Stimulated activated CD4-positive, alpha-beta T cell treated with anti-CD3 and anti-CD28 coated beads, Interleukin-4, amount 100 ng/mL, for 48 hours (primary cell): ENCODE data around the gene SH2D3C.

Experiments
- DNase-seq, 2 donors: peaks; one replicate each; pipeline ENCODE4 v3.0.0-alpha.2; 2020; ENCODE audit warnings: low read depth in 2 of 2

Gene SH2D3C

GRCh38 chr9:127778280-127779135 lies at the start of gene SH2D3C:
Gene SH2D3C (minus strand): TSS chr9:127778666. CDS start chr9:127778627, 39 bp downstream.
- no peak for DNase-seq

- no peak for DNase-seq
Measured at GRCh38 chr9:127826253-127826913, 47.9 kb upstream of the SH2D3C start.

GRCh38 chr9:127825319-127826051 lies 47.0 kb upstream of the SH2D3C start:
- DNase-seq: no peak

- no peak for DNase-seq
Measured at GRCh38 chr9:127822108-127822507, 43.6 kb upstream of the SH2D3C start.

GRCh38 chr9:127818574-127818973 lies 40.1 kb upstream of the SH2D3C start:
- DNase-seq: no peak

GRCh38 chr9:127817881-127818434 lies 39.5 kb upstream of the SH2D3C start:
- DNase-seq: no peak

GRCh38 chr9:127816728-127817127 lies 38.3 kb upstream of the SH2D3C start:
- no peak for DNase-seq

GRCh38 chr9:127816362-127816725 lies 37.9 kb upstream of the SH2D3C start:
- DNase-seq: no peak

- no peak for DNase-seq
Measured at GRCh38 chr9:127815512-127816361, 37.3 kb upstream of the SH2D3C start.

- no peak for DNase-seq
Measured at GRCh38 chr9:127814619-127815511, 36.4 kb upstream of the SH2D3C start.

- DNase-seq: no peak
Measured at GRCh38 chr9:127813686-127814226, 35.3 kb upstream of the SH2D3C start.

- no peak for DNase-seq
Measured at GRCh38 chr9:127812936-127813675, 34.6 kb upstream of the SH2D3C start.

- DNase-seq: no peak
Measured at GRCh38 chr9:127812011-127812410, 33.5 kb upstream of the SH2D3C start.

- no peak for DNase-seq
Measured at GRCh38 chr9:127810378-127811187, 32.1 kb upstream of the SH2D3C start.

- no peak for DNase-seq
Measured at GRCh38 chr9:127809540-127810377, 31.3 kb upstream of the SH2D3C start.

- DNase-seq: no peak
Measured at GRCh38 chr9:127809002-127809539, 30.6 kb upstream of the SH2D3C start.

- no peak for DNase-seq
Measured at GRCh38 chr9:127808347-127809001, 30.0 kb upstream of the SH2D3C start.
